GM21526 (cell line): ENCODE data around the gene RBM47.

ENCODE experiments used
- ATAC-seq: cut with Tn5 transposase; IDR thresholded peaks from one replicate; pipeline ENCODE4 v1.9.1; 2021; ENCODE audit warnings: moderate library complexity; ENCODE audit not compliant: unreplicated experiment, low FRiP score

The RBM47 gene

DNA sequence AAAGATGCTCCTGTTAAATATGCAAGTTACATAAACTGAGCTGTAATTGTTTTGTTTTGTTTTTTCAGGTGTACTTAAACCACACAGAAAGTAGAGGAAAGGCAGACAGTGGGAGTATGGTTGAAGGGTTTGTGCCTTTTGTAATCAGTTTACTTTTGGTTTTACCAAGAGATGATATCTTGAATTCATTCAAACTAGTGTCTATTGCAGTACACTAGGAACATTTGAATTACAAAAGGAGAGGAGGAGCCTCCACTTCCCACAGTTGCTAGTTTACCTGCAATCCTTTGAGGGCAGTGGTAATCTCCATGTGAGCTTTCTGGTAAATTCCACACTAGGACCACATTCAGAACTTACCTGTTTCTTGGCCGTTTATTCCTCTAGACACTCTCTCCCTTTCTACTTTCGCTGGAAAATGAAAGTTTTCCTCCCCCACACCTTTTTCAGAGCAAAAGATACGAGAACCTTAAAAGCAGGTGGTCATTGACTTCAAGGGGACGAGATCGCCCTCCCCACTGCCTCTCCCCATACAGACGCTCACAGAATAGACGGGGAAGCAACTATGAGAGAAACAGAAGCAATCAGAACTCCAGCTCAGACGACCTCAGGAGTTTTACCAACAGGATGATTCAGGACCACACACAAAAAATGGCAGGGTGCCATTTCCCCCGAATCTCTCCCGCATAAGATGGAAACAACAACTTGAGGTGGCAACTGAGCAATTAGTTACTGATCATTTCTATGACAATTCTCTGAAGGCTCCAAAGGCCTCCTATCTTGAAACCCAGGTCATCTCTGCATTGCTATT is 3.3 kb downstream of the RBM47 start:
- no peak for ATAC-seq

DNA sequence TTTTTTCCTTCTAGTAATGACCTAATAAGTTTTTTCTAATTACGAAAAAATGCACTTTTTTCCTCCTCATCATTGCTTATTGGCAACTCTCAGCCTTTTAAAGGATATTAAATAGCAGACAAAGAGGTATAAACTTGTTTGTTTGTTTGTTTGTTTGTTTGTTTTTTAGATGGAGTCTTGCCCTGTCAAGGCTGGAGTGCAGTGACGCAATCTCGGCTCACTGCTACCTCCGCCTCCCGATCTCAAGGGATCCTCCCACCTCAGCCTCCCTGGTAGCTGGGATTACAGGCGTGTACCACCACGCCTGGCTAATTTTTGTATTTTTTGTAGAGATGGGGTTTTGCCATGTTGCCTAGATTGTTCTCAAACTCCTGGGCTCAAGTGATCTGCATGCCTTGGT is 6.0 kb downstream of the RBM47 start:
- no peak for ATAC-seq

DNA sequence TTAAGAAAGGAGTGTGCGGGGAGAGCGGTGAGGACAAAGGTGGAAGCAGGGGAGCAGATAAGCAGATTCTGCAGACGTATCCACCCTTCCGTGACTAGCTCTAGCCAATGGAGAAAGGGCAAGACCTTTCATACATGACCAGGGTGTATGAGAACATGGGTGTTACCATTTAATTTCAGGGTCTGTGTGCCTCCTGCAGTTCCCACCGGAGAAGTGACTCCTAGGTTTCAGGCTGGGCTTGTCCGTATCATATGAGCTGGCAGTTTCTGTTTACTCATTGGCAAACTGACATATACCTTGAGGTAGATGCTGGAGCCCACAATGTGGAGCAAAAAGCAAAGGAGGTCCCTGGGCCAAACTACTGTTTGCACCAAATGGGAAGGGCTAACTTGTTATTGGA is 6.8 kb downstream of the RBM47 start:
- no peak for ATAC-seq

GRCh38 chr4:40621592-40622512 is 7.8 kb downstream of the RBM47 start:
- peak; percentile 63 for ATAC-seq

- no peak for ATAC-seq
These were observed 8.5 kb downstream of the RBM47 start for GRCh38 chr4:40621229-40621591.

DNA sequence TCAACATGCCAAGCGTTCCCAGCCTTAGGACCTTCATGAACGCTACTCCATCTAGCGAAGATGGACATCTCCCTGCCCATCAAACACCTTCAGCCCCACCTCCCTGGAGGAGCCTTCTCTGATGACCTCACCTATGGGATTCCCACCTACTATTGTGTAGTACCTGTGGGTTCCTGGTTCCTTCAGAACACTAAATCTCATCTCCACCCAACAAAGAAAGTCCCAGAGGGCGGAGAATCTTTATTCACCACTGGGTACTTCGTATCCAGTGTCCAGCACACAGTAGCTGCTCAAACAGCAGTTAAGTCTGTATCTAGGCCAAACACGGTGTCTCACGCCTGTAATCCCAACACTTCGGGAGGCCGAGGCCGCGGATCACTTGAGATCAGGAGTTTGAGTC is 10.1 kb downstream of the RBM47 start:
- ATAC-seq = no peak

GRCh38 chr4:40617872-40618271 is 11.8 kb downstream of the RBM47 start:
- ATAC-seq = no peak

DNA sequence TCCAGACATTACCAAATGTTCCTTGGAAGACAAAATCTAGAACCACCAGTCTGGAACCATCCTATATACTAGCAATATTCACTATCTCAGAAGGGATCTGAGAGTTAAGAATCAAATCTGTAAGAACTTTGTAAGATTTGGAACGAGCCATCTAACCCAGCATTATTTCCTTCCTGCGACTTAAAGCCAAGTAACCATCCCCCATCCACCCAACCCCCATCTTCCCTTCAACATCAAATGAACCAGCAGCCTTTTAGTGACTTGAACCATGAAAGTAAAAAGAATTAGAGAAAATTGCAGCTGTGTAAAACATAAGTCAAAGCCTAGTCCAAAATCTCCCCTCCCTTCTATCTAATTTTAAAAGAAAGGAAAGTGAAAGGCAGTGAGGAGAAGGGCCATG is 15.6 kb downstream of the RBM47 start:
- ATAC-seq = no peak

DNA sequence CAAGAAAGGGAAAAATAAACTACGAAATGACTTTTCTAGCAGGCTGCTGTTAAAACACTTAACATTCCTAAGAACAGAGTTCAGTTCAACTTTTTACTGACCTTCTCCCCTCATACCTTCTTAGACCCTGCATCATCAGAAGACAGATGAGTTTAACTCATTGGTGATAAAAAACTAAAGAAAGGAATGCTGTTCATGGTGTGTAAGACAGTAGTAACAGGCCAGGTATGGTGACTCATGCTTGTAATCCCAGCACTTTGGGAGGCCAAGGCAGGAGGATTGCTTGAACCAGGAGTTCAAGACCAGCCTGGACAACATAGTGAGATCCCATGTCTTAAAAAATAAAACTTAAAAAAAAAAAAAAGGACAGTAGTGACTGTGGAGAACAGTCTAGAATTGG is 16.2 kb downstream of the RBM47 start:
- no peak for ATAC-seq

DNA sequence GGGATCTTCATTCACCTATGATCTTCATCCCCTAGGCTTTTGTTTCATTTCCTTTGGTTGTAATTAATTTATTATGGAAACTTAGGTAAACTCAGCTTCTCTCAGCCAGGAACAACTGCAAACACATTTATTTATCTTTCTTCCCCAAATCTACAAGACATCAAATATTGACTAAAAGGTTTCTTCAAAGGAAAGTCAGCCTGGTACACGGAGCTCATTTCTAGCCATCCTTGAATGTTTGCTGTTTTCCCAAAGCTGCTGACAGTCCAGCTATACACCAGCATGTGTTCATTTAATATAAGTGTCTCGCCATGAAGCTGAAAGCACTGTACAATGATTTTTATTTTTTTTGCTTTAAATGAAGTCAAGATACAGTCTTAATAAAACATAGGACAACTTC is 16.8 kb downstream of the RBM47 start:
- no peak for ATAC-seq

- ATAC-seq = no peak
These were observed 17.4 kb downstream of the RBM47 start for GRCh38 chr4:40612283-40612682.

DNA sequence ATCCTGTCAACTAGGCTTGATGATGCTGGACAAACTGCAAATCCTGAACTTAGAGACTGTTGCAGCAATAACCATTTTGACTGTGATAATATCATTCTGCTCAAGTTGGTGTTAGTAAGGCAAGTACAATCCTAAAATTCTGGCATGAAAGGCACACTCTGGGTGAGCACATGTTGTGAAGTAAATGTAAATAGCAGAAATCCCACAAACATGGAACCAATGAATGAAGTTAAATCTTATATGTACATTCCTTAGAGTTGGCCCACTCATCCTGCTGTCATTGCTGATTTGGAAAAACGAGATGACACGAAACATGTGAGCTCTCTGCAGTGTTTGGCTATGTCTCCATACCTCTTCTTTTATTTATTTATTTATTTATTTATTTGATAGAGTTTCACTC is 21.0 kb downstream of the RBM47 start:
- ATAC-seq = no peak

DNA sequence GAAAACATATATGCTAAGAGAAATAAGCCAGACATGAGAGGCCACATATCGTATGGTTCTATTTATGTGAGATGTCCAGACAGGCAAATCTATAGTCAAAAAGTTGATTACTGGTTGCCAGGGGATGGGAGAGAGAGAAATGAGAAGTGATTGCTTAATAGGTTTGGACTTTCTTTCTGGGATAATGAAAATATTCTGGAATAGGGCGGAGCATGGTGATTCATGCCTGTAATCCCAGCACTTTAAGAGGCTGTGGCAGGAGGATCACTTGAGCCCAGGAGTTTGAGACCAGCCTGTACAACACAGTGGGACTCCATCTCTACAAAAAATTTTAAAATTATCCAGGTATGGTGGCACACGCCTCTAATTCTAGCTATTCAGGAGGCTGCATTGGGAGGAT is 22.4 kb downstream of the RBM47 start:
- ATAC-seq = no peak

- no peak for ATAC-seq
These were observed 23.4 kb downstream of the RBM47 start for GRCh38 chr4:40606239-40606767.

GRCh38 chr4:40603281-40603680 is 26.4 kb downstream of the RBM47 start:
- no peak for ATAC-seq

DNA sequence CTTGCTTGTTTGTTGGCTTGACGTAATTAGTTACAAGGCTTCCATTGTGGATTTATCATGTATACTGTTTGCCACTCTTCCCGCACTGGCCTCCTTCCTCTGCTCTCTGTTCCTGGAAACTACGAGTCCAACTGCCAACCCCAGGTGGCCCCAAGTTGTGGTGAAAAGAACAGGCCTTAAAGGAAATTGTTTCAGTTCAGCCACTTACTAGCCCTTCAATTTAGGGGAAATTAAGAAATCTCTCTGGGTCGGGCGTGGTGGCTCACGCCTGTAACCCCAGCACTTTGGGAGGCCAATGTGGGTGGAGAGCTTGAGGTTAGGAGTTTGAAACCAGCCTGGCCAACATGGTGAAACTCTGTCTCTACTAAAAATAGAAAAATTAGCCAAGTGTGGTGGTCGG is 28.0 kb downstream of the RBM47 start:
- no peak for ATAC-seq

GRCh38 chr4:40600850-40601249 is 28.8 kb downstream of the RBM47 start:
- ATAC-seq = no peak

- ATAC-seq = no peak
These were observed 30.2 kb downstream of the RBM47 start for GRCh38 chr4:40599431-40599830.

DNA sequence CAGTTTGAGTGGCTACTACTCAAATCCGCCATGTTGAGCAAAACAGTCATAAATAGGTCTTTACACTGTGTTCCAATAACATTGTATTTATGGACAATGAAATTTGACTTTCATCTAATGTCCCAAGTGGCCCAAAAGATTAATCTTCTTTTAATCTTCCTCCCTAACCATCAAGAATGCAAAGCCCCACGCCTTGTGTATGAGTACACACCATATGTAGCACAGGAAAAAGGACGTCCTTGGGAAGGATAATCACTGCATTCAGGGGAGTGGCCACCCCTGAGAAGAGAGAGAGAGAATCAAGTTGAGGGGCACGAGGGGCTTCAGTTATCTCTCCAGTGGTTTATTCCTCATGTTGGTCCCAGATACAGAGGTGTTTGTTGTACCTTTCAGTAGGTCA is 33.1 kb downstream of the RBM47 start:
- ATAC-seq = no peak

GRCh38 chr4:40595981-40596380 is 33.7 kb downstream of the RBM47 start:
- ATAC-seq = no peak
